GM23338 (cell line): ENCODE data around the gene CARMIL1.

Experiments used
- CREB1 ChIP-seq: fragments of 250-450 bp; sonication (Bioruptor Pico); IDR thresholded peaks from 2 replicates; pipeline ENCODE4 v1.5.0; 2020; ENCODE audit warnings: low read depth, mild to moderate bottlenecking, moderate library complexity
- CTCF ChIP-seq, 2 experiments: fragments of 200-600 bp in 1 of 2; sonication (generic) in 1 of 2; conservative IDR thresholded peaks; 2 replicates each; pipeline versions ENCODE4 v1.5.1 to v1.6.1; 2016 to 2017; ENCODE audit warnings: antibody characterized with exemption in 2 of 2, low read depth in 2 of 2, mild to moderate bottlenecking in 2 of 2, moderate library complexity in 1 of 2
- EZH2 ChIP-seq: fragments of 200-600 bp; sonication (generic); IDR thresholded peaks from one replicate; pipeline ENCODE4 v1.8.0; 2017; ENCODE audit warnings: antibody characterized with exemption, mild to moderate bottlenecking, low read depth; ENCODE audit not compliant: unreplicated experiment
- EZH2phosphoT487 ChIP-seq: fragments of 200-600 bp; sonication (generic); IDR thresholded peaks from one replicate; pipeline ENCODE4 v1.8.1; 2018; ENCODE audit warnings: antibody characterized with exemption; ENCODE audit not compliant: unreplicated experiment
- JUNB ChIP-seq: IDR thresholded peaks from one replicate; pipeline ENCODE4 v1.6.1; 2016; ENCODE audit warnings: antibody characterized with exemption; ENCODE audit not compliant: unreplicated experiment
- NANOG ChIP-seq: IDR thresholded peaks from 2 replicates; pipeline ENCODE4 v1.6.1; 2016; ENCODE audit warnings: antibody characterized with exemption, borderline replicate concordance
- POLR2AphosphoS5 ChIP-seq: IDR thresholded peaks from 2 replicates; pipeline ENCODE4 v1.6.1; 2016; ENCODE audit warnings: antibody characterized with exemption, low read depth
- REST ChIP-seq: IDR thresholded peaks from one replicate; pipeline ENCODE4 v1.6.1; 2018; ENCODE audit warnings: antibody characterized with exemption; ENCODE audit not compliant: unreplicated experiment
- STAT1 ChIP-seq: IDR thresholded peaks from one replicate; pipeline ENCODE4 v1.6.1; 2016; ENCODE audit warnings: antibody characterized with exemption; ENCODE audit not compliant: unreplicated experiment
- ZNF331 ChIP-seq: fragments of 250-450 bp; sonication (Bioruptor Pico); IDR thresholded peaks from 2 replicates; pipeline ENCODE4 v1.5.0; 2020; ENCODE audit warnings: low read depth, mild to moderate bottlenecking, moderate library complexity
- TF ChIP-seq, protein P1 (sequence below): IDR thresholded peaks from 2 replicates; pipeline ENCODE4 v1.6.1; 2016; ENCODE audit warnings: antibody characterized with exemption

DNA sequence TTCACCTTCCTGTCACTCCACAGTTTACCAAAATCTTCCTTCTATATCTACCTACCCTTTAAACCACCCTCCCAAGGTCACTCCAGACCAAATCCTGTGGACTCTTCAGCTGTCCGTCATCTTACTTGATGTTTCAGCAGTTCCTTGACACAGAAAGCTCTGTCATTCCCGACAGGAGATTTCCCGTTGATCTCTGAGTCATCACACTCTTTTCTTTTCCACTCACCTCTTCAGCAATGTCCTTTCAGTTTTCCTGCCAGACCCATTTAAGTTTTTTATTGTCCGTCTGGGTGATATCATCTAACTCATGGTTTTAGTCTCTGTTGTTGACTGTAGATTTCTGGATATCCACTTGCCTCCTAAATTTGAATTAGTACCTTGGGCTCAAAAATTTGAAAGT is 302.9 kb downstream of the CARMIL1 start:
- TF ChIP-seq CTCF (conservative IDR thresholded peaks at IDR 0.05; ENCODE audit: low read depth in 2 of 2) (no peak), EZH2phosphoT487 (no peak), REST (no peak), EZH2 (no peak), POLR2AphosphoS5 (no peak), JUNB (no peak), CREB1 (CRISPR knock-in tag) (no peak), NANOG (no peak), STAT1 (no peak), ZNF331 (CRISPR knock-in tag) (no peak)
- TF ChIP-seq, protein P1, sequence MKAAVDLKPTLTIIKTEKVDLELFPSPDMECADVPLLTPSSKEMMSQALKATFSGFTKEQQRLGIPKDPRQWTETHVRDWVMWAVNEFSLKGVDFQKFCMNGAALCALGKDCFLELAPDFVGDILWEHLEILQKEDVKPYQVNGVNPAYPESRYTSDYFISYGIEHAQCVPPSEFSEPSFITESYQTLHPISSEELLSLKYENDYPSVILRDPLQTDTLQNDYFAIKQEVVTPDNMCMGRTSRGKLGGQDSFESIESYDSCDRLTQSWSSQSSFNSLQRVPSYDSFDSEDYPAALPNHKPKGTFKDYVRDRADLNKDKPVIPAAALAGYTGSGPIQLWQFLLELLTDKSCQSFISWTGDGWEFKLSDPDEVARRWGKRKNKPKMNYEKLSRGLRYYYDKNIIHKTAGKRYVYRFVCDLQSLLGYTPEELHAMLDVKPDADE, result no peak
